GM18520 (cell line): ENCODE data around the gene RALGAPB.
"Not testable (repeated sequence)": the region's sequence is repeated elsewhere in the genome, so short reads cannot be mapped to it uniquely, and the experiment has no call there.

Source experiments
- ATAC-seq: cut with Tn5 transposase; IDR thresholded peaks from one replicate; pipeline ENCODE4 v1.9.1; 2021; ENCODE audit not compliant: unreplicated experiment

Gene RALGAPB

GRCh38 chr20:38446441-38447209 lies 26.0 kb upstream of the RALGAPB start:
- no peak for ATAC-seq

- no peak for ATAC-seq
Measured at GRCh38 chr20:38447251-38447661, 25.4 kb upstream of the RALGAPB start.

GRCh38 chr20:38447931-38448675 lies 24.5 kb upstream of the RALGAPB start:
- ATAC-seq = no peak

- no peak for ATAC-seq
Measured at GRCh38 chr20:38449046-38449445, 23.6 kb upstream of the RALGAPB start.

- ATAC-seq = no peak
Measured at GRCh38 chr20:38450412-38450975, 22.1 kb upstream of the RALGAPB start.

GRCh38 chr20:38452880-38453624 lies 19.6 kb upstream of the RALGAPB start:
- ATAC-seq = no peak

GRCh38 chr20:38453941-38454340 lies 18.7 kb upstream of the RALGAPB start:
- ATAC-seq = no peak

- no peak for ATAC-seq
Measured at GRCh38 chr20:38454556-38455473, 17.8 kb upstream of the RALGAPB start.

- ATAC-seq = no peak
Measured at GRCh38 chr20:38458314-38458713, 14.3 kb upstream of the RALGAPB start.

GRCh38 chr20:38460040-38460623 lies 12.5 kb upstream of the RALGAPB start:
- ATAC-seq = no peak

GRCh38 chr20:38460631-38461030 lies 12.0 kb upstream of the RALGAPB start:
- not testable (repeated sequence) for ATAC-seq

GRCh38 chr20:38461167-38461566 lies 11.5 kb upstream of the RALGAPB start:
- not testable (repeated sequence) for ATAC-seq

GRCh38 chr20:38461569-38461968 lies 11.1 kb upstream of the RALGAPB start:
- ATAC-seq = not testable (repeated sequence)

- ATAC-seq = no peak
Measured at GRCh38 chr20:38466171-38466570, 6.5 kb upstream of the RALGAPB start.

GRCh38 chr20:38466983-38467382 lies 5.7 kb upstream of the RALGAPB start:
- ATAC-seq = no peak

GRCh38 chr20:38471245-38471644 lies 1.4 kb upstream of the RALGAPB start:
- no peak for ATAC-seq

- no peak for ATAC-seq
Measured at GRCh38 chr20:38471987-38472512, 593 bp upstream of the RALGAPB start.

GRCh38 chr20:38473367-38473795 lies 738 bp downstream of the RALGAPB start:
- no peak for ATAC-seq

- ATAC-seq = no peak
Measured at GRCh38 chr20:38477747-38478146, 5.1 kb downstream of the RALGAPB start.

- ATAC-seq = no peak
Measured at GRCh38 chr20:38479596-38479995, 7.0 kb downstream of the RALGAPB start.
